Superior temporal gyrus (tissue), 1 donor: ENCODE results near the gene LIMS1.
"Not testable (repeated sequence)": the region's sequence is repeated elsewhere in the genome, so short reads cannot be mapped to it uniquely, and the experiment has no call there.

Experiments
- DNase-seq: peaks from one replicate; pipeline ENCODE4 v3.0.0-alpha.2; 2016; ENCODE audit errors: extremely low spot score

LIMS1 gene

DNA sequence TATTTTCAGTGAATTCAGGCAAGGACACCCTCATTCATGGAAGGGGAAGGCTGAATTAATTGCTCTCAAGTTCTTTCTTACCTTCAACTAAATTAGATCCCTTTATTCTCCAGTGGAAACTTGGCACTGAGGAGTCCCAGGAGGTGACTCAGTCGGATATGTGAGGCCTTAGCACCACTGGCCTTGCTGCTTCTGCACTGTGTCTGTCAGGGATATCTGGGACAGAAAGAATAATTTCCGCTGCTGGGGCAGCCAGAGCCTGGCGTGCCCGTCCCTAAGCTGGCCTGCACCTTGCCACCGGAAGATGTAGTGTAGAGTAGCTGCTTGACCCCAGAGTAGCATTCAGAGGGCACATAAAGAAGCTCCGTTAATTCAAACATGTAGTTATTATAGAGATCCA, 53.4 kb downstream of the LIMS1 start:
- DNase-seq, result no peak

DNA sequence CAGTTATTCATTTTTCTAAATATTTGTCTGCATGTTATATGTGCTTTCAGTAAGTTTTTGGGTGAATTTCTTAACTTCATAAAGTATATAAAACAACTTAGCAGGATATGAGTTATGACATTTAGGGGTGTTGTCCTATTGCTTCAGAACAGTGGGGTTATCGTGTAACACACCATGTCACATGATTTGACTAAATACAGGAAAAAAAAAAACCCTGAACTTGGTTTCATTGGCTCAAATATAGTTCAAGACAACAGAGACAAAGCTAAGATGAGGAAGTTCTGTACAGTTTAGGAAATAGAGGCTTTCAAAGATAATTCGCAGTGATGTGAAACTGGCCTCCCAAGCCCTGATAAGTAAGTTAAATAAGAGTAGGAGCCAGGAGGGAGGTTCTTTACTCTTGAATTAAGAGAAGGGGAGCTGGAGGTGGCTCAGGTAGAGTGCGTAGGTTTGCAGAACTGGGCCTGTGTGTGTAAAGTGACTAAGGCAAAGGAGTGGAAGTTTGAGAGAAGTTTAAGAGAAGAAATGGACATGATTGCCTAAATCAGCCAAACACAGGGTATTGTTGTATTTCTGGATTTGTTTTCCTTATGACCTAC, 53.9 kb downstream of the LIMS1 start:
- DNase-seq, result no peak

DNA sequence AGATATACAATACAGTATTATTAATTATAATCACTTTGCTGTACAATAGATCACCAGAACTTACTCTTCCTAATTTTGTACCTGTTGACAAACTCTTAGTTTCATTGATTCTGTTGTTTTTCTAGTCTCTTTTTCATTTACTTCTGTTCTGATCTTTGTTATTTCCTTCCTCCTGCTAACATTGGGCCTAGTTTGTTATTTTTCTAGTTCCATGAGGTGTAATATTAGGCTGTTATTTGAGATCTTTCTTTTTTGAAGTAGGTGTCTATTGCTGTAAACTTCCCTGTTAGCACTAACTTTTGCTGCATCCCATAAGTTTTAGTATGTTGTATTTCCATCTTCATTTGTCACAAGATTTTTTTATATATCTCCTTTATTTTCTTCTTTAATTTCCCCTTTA, 55.1 kb downstream of the LIMS1 start:
- no peak for DNase-seq

DNA sequence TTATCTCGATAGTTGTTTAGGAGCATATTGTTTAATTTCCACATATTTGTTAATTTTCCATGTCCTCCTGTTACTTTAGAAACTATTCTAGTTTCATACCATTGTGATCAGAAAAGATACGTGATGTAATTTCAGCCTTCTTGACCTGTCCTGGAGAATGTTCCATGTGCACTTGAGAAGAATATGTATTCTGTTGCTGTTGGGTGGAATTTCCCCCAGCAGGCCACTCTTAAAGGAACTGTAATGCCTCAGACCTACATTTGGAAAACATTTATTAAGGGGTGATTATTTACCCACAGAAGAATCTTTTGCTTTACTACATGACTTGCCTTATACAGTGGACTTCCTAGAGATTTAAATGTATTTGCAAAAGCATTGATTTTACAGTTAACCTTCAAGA, 55.5 kb downstream of the LIMS1 start:
- DNase-seq, result no peak

DNA sequence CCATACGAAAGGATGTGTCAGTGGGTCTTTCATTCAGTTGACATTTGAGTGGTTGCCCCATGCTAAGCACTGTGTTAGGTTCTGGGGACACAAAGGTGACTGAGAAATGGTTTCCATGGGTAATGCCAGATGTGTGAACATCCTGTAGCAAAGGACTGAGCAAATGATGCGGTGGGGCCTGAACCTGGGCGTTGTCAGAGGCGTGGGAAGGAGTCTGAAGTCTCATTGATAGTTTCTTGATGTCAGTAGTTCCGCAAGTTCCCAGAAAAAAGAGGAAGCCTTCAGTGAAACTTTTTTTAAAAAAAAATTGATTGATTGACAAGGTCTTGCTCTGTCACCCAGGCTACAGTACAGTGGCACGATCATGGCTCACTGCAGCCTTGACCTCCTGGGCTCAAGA, 56.9 kb downstream of the LIMS1 start:
- no peak for DNase-seq

DNA sequence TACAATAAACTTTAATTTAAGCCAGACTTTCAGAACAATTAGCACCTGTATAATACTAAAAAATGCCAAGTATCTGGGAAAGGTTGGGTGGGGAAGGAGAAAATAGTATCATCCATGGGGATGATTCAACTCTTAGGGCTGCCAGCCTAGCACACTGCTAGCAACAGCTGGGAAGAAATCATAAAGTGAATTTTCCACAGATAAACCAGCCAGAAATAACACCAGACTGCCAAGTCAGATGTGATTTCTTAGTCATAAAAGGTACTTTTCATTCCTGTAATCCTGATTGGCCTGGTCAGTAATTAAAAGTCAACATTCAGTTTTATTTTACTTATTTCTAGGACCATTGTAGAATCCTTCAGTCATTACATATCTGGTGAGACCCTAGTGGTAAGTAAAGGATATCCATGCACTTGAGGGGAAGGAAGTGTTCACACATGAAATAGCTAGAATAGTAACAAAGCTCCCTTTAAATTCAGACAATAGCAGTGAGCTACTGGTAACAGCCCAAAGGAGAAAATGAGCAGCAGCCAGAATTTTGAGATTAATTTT, 59.4 kb downstream of the LIMS1 start:
- peak; percentile 63 for DNase-seq

- peak; percentile 68 for DNase-seq
These were observed 60.1 kb downstream of the LIMS1 start for GRCh38 chr2:108594132-108594981.

GRCh38 chr2:108594982-108595464, 60.8 kb downstream of the LIMS1 start:
- DNase-seq, result no peak

- DNase-seq, result not testable (repeated sequence)
These were observed 61.5 kb downstream of the LIMS1 start for GRCh38 chr2:108595771-108596170.

DNA sequence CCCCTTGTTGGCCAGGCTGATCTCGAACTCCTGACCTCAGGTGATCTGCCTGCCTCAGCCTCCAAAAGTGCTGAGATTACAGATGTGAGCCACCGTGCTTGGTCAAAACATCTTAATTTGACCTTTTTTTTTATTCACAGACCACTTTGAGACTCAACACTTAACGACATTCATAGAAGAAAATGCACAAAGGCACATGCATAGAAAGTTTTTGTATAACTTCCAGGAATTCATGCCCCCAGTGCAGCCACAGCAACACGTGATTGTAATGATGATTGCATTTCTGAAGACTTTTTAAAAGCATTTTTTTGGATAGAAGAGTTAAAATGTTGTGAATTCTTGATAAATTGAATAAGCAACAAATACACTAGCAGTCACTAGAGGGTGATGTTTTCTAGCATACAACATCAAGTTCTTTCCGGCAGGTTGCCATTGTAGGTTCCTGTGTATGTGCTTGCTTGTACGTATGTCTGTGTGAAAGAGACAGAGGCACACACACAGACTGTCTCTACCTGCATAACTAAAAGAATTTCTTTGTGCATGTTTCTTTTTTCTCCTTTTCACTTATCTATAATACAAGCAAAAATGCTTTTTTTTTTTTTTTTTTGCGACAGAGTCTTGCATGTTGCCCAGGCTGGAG, 63.0 kb downstream of the LIMS1 start:
- DNase-seq, result not testable (repeated sequence)

DNA sequence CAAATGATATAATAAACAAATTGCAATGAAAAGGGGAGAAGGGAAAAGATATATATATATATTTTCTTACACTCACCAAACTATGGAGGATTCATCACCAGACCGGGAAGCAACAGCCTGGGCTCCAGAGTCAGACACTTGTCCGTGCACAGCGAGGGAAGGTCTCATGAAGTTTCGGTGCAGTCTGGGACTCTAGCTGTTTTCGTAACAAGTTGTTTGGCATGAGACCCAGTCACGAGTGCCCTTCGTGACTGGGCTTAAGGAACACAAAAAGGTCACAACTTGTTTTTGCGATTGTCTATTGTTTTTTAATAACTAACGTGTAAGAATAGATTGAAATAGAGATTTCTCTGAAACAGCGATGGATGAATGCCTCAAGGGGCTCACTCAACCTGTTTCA, 66.9 kb downstream of the LIMS1 start:
- not testable (repeated sequence) for DNase-seq

GRCh38 chr2:108602422-108602821, 68.2 kb downstream of the LIMS1 start:
- DNase-seq, result no peak

- no peak for DNase-seq
These were observed 69.9 kb downstream of the LIMS1 start for GRCh38 chr2:108604196-108604595.

- no peak for DNase-seq
These were observed 71.7 kb downstream of the LIMS1 start for GRCh38 chr2:108605947-108606346.

GRCh38 chr2:108607706-108608301, 73.5 kb downstream of the LIMS1 start:
- peak; percentile 80 for DNase-seq

DNA sequence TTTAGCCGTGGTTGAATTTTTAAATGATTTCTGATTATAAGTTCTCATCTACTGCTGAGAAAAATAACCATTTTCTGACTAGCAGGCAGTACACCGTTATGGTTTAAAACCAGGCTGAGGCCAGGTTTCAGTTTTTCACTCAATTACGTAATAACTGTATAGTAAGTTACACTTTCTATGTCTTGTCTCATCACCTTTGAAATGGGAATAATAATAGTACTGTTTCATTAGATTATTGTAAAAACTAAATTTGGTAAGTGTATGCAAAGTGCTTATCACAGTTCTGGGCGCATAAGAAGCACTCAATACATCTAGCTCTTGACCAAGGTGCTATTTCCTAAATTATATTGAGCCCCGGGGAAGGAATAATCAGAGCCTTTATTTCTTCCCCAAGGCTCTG, 76.8 kb downstream of the LIMS1 start:
- DNase-seq, result no peak

- no peak for DNase-seq
These were observed 77.9 kb downstream of the LIMS1 start for GRCh38 chr2:108612153-108612513.

- no peak for DNase-seq
These were observed 78.4 kb downstream of the LIMS1 start for GRCh38 chr2:108612514-108613183.

DNA sequence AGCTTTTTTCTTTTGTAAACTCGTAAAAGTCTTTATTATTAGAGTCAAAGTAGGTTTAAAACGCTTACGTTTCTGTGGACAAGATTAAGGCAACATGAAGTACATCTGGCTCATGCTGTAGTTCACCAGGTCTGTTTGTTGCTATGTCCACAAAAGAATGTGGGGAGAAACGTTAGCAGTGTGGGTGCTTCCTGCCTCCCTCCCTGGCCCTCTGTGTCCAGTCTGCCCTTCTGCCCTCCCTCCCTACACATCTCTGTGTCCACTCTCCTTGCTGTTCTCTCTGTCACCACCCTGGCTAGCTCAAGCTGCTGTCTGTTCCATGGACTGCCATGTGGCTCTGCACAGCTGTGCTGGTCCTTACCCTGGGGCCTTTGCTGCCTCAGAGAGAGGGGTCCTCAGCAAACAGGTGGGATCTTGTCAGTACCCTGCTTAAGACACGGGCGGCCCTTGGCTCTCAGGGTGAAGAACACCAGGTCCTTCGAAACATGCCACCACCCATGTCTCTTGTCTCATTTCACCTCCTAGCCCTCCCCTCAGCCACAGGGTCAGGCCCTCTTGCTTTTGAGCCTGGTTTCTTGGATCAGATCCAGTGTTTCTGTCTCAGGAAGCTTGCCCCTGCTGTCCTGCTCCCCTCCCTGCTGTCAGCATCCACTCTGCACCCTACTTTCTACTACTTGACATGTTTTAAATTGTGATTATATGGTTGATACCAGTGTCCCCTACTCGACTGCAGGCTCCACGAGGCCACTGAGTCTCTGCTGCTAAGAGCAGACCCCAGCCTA, 79.2 kb downstream of the LIMS1 start:
- DNase-seq, result no peak

- no peak for DNase-seq
These were observed 79.8 kb downstream of the LIMS1 start for GRCh38 chr2:108614043-108614545.

DNA sequence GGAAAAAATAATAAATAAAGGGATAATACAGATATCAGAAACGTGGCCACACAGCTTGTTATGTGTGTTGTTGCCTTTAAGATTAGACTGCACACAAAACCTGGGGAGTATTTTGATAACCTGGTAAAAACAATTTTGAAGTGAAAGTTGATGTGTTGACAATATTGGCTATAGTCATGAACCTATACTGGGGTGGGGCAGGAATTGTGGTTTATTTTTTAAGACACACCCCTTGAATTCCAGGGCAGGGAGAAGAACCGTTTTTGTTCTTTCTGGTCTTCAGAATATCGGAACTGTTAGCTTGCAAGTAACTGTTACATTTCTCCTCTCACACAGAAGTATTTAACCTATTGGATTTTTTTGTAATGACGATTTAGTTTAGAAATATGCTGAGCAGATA, 80.4 kb downstream of the LIMS1 start:
- no peak for DNase-seq
